ENCODE measurements around the gene CCDC87. TPM values are rescaled to one million over a fixed set of nuclear protein-coding genes. Genes with fewer than 3 reads are reported as not detected.

CCDC87 gene
- total RNA-seq, 3 donors from 2014 or later, result 0.32 to 0.63 (median 0.58) TPM

GRCh38 chr11:66638177-66639065 lies 45.6 kb upstream of the CCDC87 start, which contains the start of gene RBM4:
TSS of gene RBM4 (plus strand) at chr11:66638703. CDS start at chr11:66639712, 1,009 bp downstream.
- intact Hi-C loops (cut with DNase I, micrococcal nuclease), result no loop called here
- H3K4me1 ChIP-seq (ENCODE audit: low read depth), result peaks cover 47% of the 10 kb centered on the region
- TF ChIP-seq CTCF (IDR thresholded peaks at IDR 0.05), result peak; percentile 17

GRCh38 chr11:66637557-66638176 lies 44.8 kb upstream of the CCDC87 start:
- Histone ChIP-seq H3K9me3 (no peaks in the 10 kb centered on the region), H3K36me3 (ENCODE audit: low read depth) (no peaks in the 10 kb centered on the region), H3K4me1 (ENCODE audit: low read depth) (peaks cover 44% of the 10 kb centered on the region), H3K4me3 (peak overlapping the region; percentile 76)
- ATAC-seq, result peak; percentile 5
- no peak for TF ChIP-seq CTCF (IDR thresholded peaks at IDR 0.05)
- intact Hi-C loops (cut with DNase I, micrococcal nuclease), result no loop called here
- DNase-seq, result no peak

More at GRCh38 chr11:66638177-66639065, 45.6 kb upstream of the CCDC87 start, which contains the start of gene RBM4:
- Histone ChIP-seq H3K9me3 (no peaks in the 10 kb centered on the region), H3K4me3 (peak within 1 kb of the TSS; percentile 76), H3K36me3 (ENCODE audit: low read depth) (no peaks in the 10 kb centered on the region)
- peak; percentile 95 to 98 (median 97) for DNase-seq
- ATAC-seq, result peak; percentile 96

- no peak for TF ChIP-seq CTCF (IDR thresholded peaks at IDR 0.05)
- no peaks in the 10 kb centered on the region for H3K36me3 ChIP-seq (ENCODE audit: low read depth)
- H3K4me1 ChIP-seq (ENCODE audit: low read depth), result peaks cover 31% of the 10 kb centered on the region
- intact Hi-C loops (cut with DNase I, micrococcal nuclease), result no loop called here
- no peaks in the 10 kb centered on the region for H3K9me3 ChIP-seq
- no peak for ATAC-seq
- no peak overlapping the region for H3K4me3 ChIP-seq
- no peak for DNase-seq
These were observed 43.5 kb upstream of the CCDC87 start for GRCh38 chr11:66636411-66636810.

GRCh38 chr11:66632952-66633351 lies 40.1 kb upstream of the CCDC87 start:
- TF ChIP-seq CTCF (IDR thresholded peaks at IDR 0.05), result no peak
- intact Hi-C loops (cut with DNase I, micrococcal nuclease), result no loop called here
- Histone ChIP-seq H3K9me3 (no peaks in the 10 kb centered on the region), H3K4me1 (ENCODE audit: low read depth) (peaks cover 10% of the 10 kb centered on the region), H3K4me3 (no peak overlapping the region), H3K36me3 (ENCODE audit: low read depth) (no peaks in the 10 kb centered on the region)
- no peak for DNase-seq
- ATAC-seq, result no peak

GRCh38 chr11:66631883-66632282 lies 39.0 kb upstream of the CCDC87 start:
- Histone ChIP-seq H3K36me3 (ENCODE audit: low read depth) (peaks cover 3% of the 10 kb centered on the region), H3K4me1 (ENCODE audit: low read depth) (peaks cover under 1% of the 10 kb centered on the region), H3K4me3 (no peak overlapping the region), H3K9me3 (no peaks in the 10 kb centered on the region)
- no peak for TF ChIP-seq CTCF (IDR thresholded peaks at IDR 0.05)
- no peak for DNase-seq
- ATAC-seq, result no peak
- intact Hi-C loops (cut with DNase I, micrococcal nuclease), result no loop called here
